CD14-positive monocyte (primary cell): Measurements from ENCODE around the gene LIF. TPM values are rescaled to one million over a fixed set of nuclear protein-coding genes. Genes with fewer than 3 reads are reported as not detected.

Source experiments
- DNase-seq, 3 donors: peaks; one replicate each; pipeline ENCODE4 v3.0.0-alpha.2; 2011 to 2022
- H2AFZ ChIP-seq: 2 replicates; pipeline ENCODE4 v1.6.0; 2012; ENCODE audit warnings: mild to moderate bottlenecking, low read depth, low read length, inconsistent platforms; ENCODE audit not compliant: insufficient read depth, poor library complexity, severe bottlenecking
- H3K27ac ChIP-seq, 2 donors: 1 replicate in 1 of 2; 2 replicates in 1 of 2; pipeline ENCODE4 v1.5.1; 2012 to 2013; ENCODE audit warnings: low read length in 2 of 2, control low read depth in 1 of 2, inconsistent platforms in 1 of 2, low read depth in 1 of 2, mild to moderate bottlenecking in 1 of 2
- H3K27me3 ChIP-seq, 2 donors: one replicate each; pipeline versions ENCODE4 v1.6.0 to v1.6.1; 2011 to 2013; ENCODE audit warnings: low read length in 2 of 2; ENCODE audit not compliant: control insufficient read depth in 2 of 2, insufficient read depth in 2 of 2
- H3K36me3 ChIP-seq, 2 donors: replicated peaks in 1 of 2; 1 replicate in 1 of 2; 2 replicates in 1 of 2; pipeline versions ENCODE4 v1.5.1 to v1.6.1; 2012 to 2013; ENCODE audit warnings: low read length in 2 of 2, control low read depth in 1 of 2, inconsistent platforms in 1 of 2, mild to moderate bottlenecking in 1 of 2; ENCODE audit not compliant: insufficient read depth in 2 of 2, control insufficient read depth in 1 of 2
- H3K4me1 ChIP-seq, 2 donors: 1 replicate in 1 of 2; 2 replicates in 1 of 2; pipeline versions ENCODE4 v1.5.1 to v1.6.1; 2012 to 2013; ENCODE audit warnings: low read length in 2 of 2, control low read depth in 1 of 2, inconsistent platforms in 1 of 2, mild to moderate bottlenecking in 1 of 2, moderate library complexity in 1 of 2; ENCODE audit not compliant: insufficient read depth in 2 of 2, control insufficient read depth in 1 of 2
- H3K4me2 ChIP-seq: replicated peaks from 2 replicates; pipeline ENCODE3; 2012; ENCODE audit warnings: low read length, moderate library complexity, mild to moderate bottlenecking; ENCODE audit not compliant: poor library complexity, severe bottlenecking; ENCODE audit errors: extremely low read depth
- H3K4me3 ChIP-seq, 3 experiments: fragments of 200-600 bp in 1 of 3; sonication (generic) in 1 of 3; replicated peaks in 1 of 3; 1 replicate in 2 of 3; 2 replicates in 1 of 3; pipeline ENCODE4 v1.5.1; 2011 to 2013; ENCODE audit warnings: low read length in 3 of 3, mild to moderate bottlenecking in 3 of 3, control low read depth in 2 of 3, low read depth in 2 of 3, inconsistent platforms in 1 of 3, moderate library complexity in 1 of 3
- H3K79me2 ChIP-seq: 2 replicates; pipeline ENCODE4 v1.6.0; 2012; ENCODE audit warnings: mild to moderate bottlenecking, control low read depth, inconsistent platforms, low read length, moderate library complexity; ENCODE audit not compliant: insufficient read depth
- H3K9ac ChIP-seq: 2 replicates; pipeline ENCODE4 v1.6.0; 2017; ENCODE audit warnings: low read length, mild to moderate bottlenecking; ENCODE audit not compliant: insufficient read depth, poor library complexity, severe bottlenecking
- H3K9me3 ChIP-seq, 2 donors: replicated peaks in 1 of 2; 1 replicate in 1 of 2; 2 replicates in 1 of 2; pipeline versions ENCODE4 v1.5.1 to v1.6.1; 2012 to 2013; ENCODE audit warnings: low read length in 2 of 2, control low read depth in 1 of 2; ENCODE audit not compliant: control insufficient read depth in 1 of 2, insufficient read depth in 1 of 2
- H4K20me1 ChIP-seq: 2 replicates; pipeline ENCODE4 v1.6.0; 2012; ENCODE audit warnings: mild to moderate bottlenecking, low read length, control low read depth, moderate library complexity; ENCODE audit not compliant: insufficient read depth
- H3K27ac Mint-ChIP-seq, 7 donors: one replicate each; pipeline ENCODE4 v1.8.0; 2020; ENCODE audit warnings: mild to moderate bottlenecking in 7 of 7, mixed read lengths in 7 of 7, moderate library complexity in 6 of 7, inconsistent platforms in 2 of 7
- H3K27me3 Mint-ChIP-seq, 3 donors: one replicate each; pipeline ENCODE4 v1.8.0; 2021 to 2022; ENCODE audit warnings: low read depth in 3 of 3, mild to moderate bottlenecking in 3 of 3, mixed read lengths in 3 of 3, moderate library complexity in 3 of 3, inconsistent platforms in 1 of 3
- H3K36me3 Mint-ChIP-seq, 2 donors: one replicate each; pipeline ENCODE4 v1.8.0; 2020; ENCODE audit warnings: mixed read lengths in 2 of 2, inconsistent platforms in 1 of 2, mild to moderate bottlenecking in 1 of 2
- H3K4me1 Mint-ChIP-seq: one replicate; pipeline ENCODE4 v1.8.0; 2020; ENCODE audit warnings: mild to moderate bottlenecking, mixed read lengths
- H3K4me3 Mint-ChIP-seq, 2 donors: one replicate each; pipeline ENCODE4 v1.8.0; 2020; ENCODE audit warnings: mild to moderate bottlenecking in 2 of 2, mixed read lengths in 2 of 2, moderate library complexity in 1 of 2
- H3K9me3 Mint-ChIP-seq, 7 donors: one replicate each; pipeline ENCODE4 v1.8.0; 2020 to 2022; ENCODE audit warnings: mixed read lengths in 7 of 7, mild to moderate bottlenecking in 6 of 7, moderate library complexity in 6 of 7, inconsistent platforms in 2 of 7
- WGBS: methylation state at CpG from one replicate; pipeline ENCODE4 v1.1.5; 2013; ENCODE audit warnings: missing lambda C conversion rate; ENCODE audit not compliant: insufficient coverage; 5-methylcytosine and 5-hydroxymethylcytosine counted together
- intact Hi-C, 2 donors: fragments of 100-400 bp; cut with micrococcal nuclease; formaldehyde crosslinking; loops; one replicate each; pipeline versions ENCODE4 v1.15.0 to v1.15.1; 2023
- polyA plus RNA-seq, 3 donors: library from polyadenylated mRNA; depleted of rRNA in 1 of 3; unstranded in 2 of 3; stranded (reverse) in 1 of 3; fragments of 300-500 nt in 2 of 3; fragments of >200 nt in 1 of 3; fragmentation: Illumina TruSeq in 2 of 3; gene quantifications; 1 replicate in 2 of 3; 2 replicates in 1 of 3; pipeline ENCODE4 v1.2.3, GENCODE V29; 2012 to 2021
- TF ChIP-seq, protein P1 (sequence below): fragments of 200-600 bp; IDR thresholded peaks from one replicate; pipeline ENCODE4 v1.8.0; 2022; ENCODE audit warnings: antibody characterized with exemption, mild to moderate bottlenecking

The LIF gene
- polyA plus RNA-seq, 3 donors, result 7.0 TPM; not detected in 2

DNA sequence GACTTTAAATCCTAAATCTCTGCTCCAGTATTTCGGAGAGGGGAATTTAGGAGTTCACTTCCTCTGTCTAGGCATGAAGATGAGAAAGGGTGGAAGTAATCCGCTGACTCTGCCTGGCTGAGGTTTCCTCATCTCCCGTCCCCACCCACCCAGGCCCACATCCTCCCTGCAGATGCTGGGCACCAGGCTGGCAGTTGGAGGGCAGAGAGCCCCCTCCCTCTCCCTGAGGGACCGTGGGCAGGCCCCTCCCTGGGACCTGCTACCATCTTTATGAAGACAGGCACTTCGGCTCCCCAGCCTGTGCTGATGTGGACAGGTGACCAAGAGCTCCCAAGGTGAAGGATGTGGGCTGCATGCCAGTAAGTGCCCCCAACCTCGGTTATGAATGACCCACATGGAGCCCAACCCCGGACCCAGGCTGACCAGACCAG is 36.1 kb upstream of the LIF start:
- H3K9me3 Mint-ChIP-seq, result peaks cover 0 to 2% (median 0%) of the 10 kb centered on the region in 7 donors
- Histone ChIP-seq H3K36me3 (no peaks in the 10 kb centered on the region), H3K27ac (peak overlapping the region in 1 of 2 donors; percentile 17), H3K27me3 (no peaks in the 10 kb centered on the region), H3K4me1 (peaks cover 55 to 70% of the 10 kb centered on the region in 2 donors), H3K9me3 (no peaks in the 10 kb centered on the region), H3K9ac (no peak overlapping the region), H3K4me3 (peak overlapping the region in 1 of 3 experiments; percentile 31), H4K20me1 (no peaks in the 10 kb centered on the region), H3K4me2 (peak overlapping the region; percentile 26), H3K79me2 (no peaks in the 10 kb centered on the region), H2AFZ (no peak overlapping the region)
- H3K27ac Mint-ChIP-seq, result peak overlapping the region; percentile 50 to 84 (median 79)
- intact Hi-C loops, result loop anchor here in 1 of 2 donors (10.0 kb wide), 1 partner anchor 178 kb away; no protein-coding TSS in a partner anchor
- 0% methylated on average over 1 of the region's 7 CpGs for WGBS
- H3K27me3 Mint-ChIP-seq, result peaks cover 6 to 9% (median 6%) of the 10 kb centered on the region in 3 donors
- peak overlapping the region; percentile 42 to 52 for H3K4me3 Mint-ChIP-seq
- DNase-seq, result peak; percentile 77 to 84 (median 81)
- TF ChIP-seq, protein P1, sequence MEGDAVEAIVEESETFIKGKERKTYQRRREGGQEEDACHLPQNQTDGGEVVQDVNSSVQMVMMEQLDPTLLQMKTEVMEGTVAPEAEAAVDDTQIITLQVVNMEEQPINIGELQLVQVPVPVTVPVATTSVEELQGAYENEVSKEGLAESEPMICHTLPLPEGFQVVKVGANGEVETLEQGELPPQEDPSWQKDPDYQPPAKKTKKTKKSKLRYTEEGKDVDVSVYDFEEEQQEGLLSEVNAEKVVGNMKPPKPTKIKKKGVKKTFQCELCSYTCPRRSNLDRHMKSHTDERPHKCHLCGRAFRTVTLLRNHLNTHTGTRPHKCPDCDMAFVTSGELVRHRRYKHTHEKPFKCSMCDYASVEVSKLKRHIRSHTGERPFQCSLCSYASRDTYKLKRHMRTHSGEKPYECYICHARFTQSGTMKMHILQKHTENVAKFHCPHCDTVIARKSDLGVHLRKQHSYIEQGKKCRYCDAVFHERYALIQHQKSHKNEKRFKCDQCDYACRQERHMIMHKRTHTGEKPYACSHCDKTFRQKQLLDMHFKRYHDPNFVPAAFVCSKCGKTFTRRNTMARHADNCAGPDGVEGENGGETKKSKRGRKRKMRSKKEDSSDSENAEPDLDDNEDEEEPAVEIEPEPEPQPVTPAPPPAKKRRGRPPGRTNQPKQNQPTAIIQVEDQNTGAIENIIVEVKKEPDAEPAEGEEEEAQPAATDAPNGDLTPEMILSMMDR, result no peak
- H3K36me3 Mint-ChIP-seq, result peaks cover 4 to 18% of the 10 kb centered on the region in 2 donors
- peaks cover 73% of the 10 kb centered on the region for H3K4me1 Mint-ChIP-seq

DNA sequence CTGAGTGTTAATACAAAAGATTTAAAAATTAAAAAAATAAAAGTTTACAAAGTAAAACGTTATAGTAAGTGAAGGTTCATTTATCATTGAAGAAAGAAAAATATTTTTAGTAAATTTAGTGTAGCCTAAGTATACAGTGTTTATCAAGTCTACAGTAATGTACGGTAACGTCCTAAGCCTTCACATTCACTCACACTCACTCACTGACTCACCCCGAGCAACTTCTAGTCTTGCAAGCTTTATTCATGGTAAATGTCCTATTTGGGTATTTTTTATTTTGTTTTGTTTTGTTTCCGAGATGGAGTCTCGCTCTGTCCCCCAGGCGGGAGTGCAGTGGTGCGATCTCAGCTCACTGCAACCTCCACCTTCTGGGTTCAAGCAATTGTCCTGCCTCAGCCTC is 33.9 kb upstream of the LIF start:
- TF ChIP-seq, protein P1, result no peak
- H3K4me1 ChIP-seq, result peaks cover 73 to 80% of the 10 kb centered on the region in 2 donors

More for the DNA sequence above, 33.9 kb upstream of the LIF start:
- peaks cover 0 to 2% (median 0%) of the 10 kb centered on the region in 7 donors for H3K9me3 Mint-ChIP-seq
- H3K27ac ChIP-seq, result no peak overlapping the region
- peaks cover 0 to 7% of the 10 kb centered on the region in 2 donors for H3K27me3 ChIP-seq
- intact Hi-C loops, result loop anchor here in 1 of 2 donors (10.0 kb wide), 1 partner anchor 176 kb away; no protein-coding TSS in a partner anchor
- peaks cover 85% of the 10 kb centered on the region for H3K4me1 Mint-ChIP-seq
- 100% methylated on average over 4 of the region's 8 CpGs for WGBS
- no peaks in the 10 kb centered on the region for H3K79me2 ChIP-seq
- H3K4me2 ChIP-seq, result no peak overlapping the region
- H3K36me3 Mint-ChIP-seq, result peaks cover 7 to 25% of the 10 kb centered on the region in 2 donors
- peak overlapping the region in 3 of 7 donors; percentile 48 to 69 (median 63) for H3K27ac Mint-ChIP-seq
- no peaks in the 10 kb centered on the region for H3K9me3 ChIP-seq
- peaks cover 10 to 16% (median 15%) of the 10 kb centered on the region in 3 donors for H3K27me3 Mint-ChIP-seq
- no peak overlapping the region for H3K4me3 Mint-ChIP-seq
- no peak overlapping the region for H3K9ac ChIP-seq
- no peak overlapping the region for H3K4me3 ChIP-seq
- DNase-seq, result peak in 1 of 3 donors; percentile 54
- no peaks in the 10 kb centered on the region for H4K20me1 ChIP-seq
- no peak overlapping the region for H2AFZ ChIP-seq
- no peaks in the 10 kb centered on the region for H3K36me3 ChIP-seq
